ENCODE measurements around the gene ZNF546.
"Not testable (repeated sequence)": the region's sequence is repeated elsewhere in the genome, so short reads cannot be mapped to it uniquely, and the experiment has no call there.

Gene ZNF546

GRCh38 chr19:39987167-39987566 lies 9.7 kb upstream of the ZNF546 start:
- DNase-seq: no peak

- DNase-seq: no peak
Measured at GRCh38 chr19:39987596-39987995, 9.3 kb upstream of the ZNF546 start.

- no peak for DNase-seq
Measured at GRCh38 chr19:39993605-39994004, 3.3 kb upstream of the ZNF546 start.

- no peak for DNase-seq
Measured at GRCh38 chr19:39994361-39994760, 2.5 kb upstream of the ZNF546 start.

GRCh38 chr19:39995794-39996193 lies 1.1 kb upstream of the ZNF546 start:
- no peak for DNase-seq

- DNase-seq: no peak
Measured at GRCh38 chr19:39996218-39996810, 546 bp upstream of the ZNF546 start.

GRCh38 chr19:39997638-39998216 lies 867 bp downstream of the ZNF546 start:
- no peak for DNase-seq

GRCh38 chr19:39998501-39998900 lies 1.6 kb downstream of the ZNF546 start:
- DNase-seq: no peak

GRCh38 chr19:40005691-40006272 lies 8.9 kb downstream of the ZNF546 start:
- no peak for DNase-seq

GRCh38 chr19:40006273-40006691 lies 9.4 kb downstream of the ZNF546 start:
- DNase-seq: no peak

GRCh38 chr19:40009674-40010073 lies 12.8 kb downstream of the ZNF546 start:
- DNase-seq: no peak

GRCh38 chr19:40013991-40014390 lies 17.1 kb downstream of the ZNF546 start:
- DNase-seq: no peak

- no peak for DNase-seq
Measured at GRCh38 chr19:40023969-40024368, 27.1 kb downstream of the ZNF546 start.

GRCh38 chr19:40025938-40026596 lies 29.2 kb downstream of the ZNF546 start:
- DNase-seq: no peak

- DNase-seq: no peak
Measured at GRCh38 chr19:40026597-40026970, 29.7 kb downstream of the ZNF546 start.

- no peak for DNase-seq
Measured at GRCh38 chr19:40033989-40034560, 37.2 kb downstream of the ZNF546 start.

- no peak for DNase-seq
Measured at GRCh38 chr19:40035996-40036395, 39.1 kb downstream of the ZNF546 start.

- DNase-seq: not testable (repeated sequence)
Measured at GRCh38 chr19:40038047-40038446, 41.2 kb downstream of the ZNF546 start.

- DNase-seq: not testable (repeated sequence)
Measured at GRCh38 chr19:40041718-40042117, 44.9 kb downstream of the ZNF546 start.

- DNase-seq: no peak
Measured at GRCh38 chr19:40053491-40053890, 56.6 kb downstream of the ZNF546 start.

- no peak for DNase-seq
Measured at GRCh38 chr19:40054632-40055031, 57.8 kb downstream of the ZNF546 start.

GRCh38 chr19:40055049-40055448 lies 58.2 kb downstream of the ZNF546 start:
- DNase-seq: no peak

- DNase-seq: peak; percentile 67
Measured at GRCh38 chr19:40055832-40056504, 59.1 kb downstream of the ZNF546 start, which contains the start of gene ZNF780B. TSS of gene ZNF780B (minus strand) at chr19:40056231. CDS start at chr19:40050332, 5,899 bp downstream.
